HCEC 1CT (cell line): ENCODE data around the gene PLPP2.

ENCODE experiments used
- DNase-seq: peaks from one replicate; pipeline ENCODE4 v3.0.0-alpha.2; 2017

The PLPP2 gene

DNA sequence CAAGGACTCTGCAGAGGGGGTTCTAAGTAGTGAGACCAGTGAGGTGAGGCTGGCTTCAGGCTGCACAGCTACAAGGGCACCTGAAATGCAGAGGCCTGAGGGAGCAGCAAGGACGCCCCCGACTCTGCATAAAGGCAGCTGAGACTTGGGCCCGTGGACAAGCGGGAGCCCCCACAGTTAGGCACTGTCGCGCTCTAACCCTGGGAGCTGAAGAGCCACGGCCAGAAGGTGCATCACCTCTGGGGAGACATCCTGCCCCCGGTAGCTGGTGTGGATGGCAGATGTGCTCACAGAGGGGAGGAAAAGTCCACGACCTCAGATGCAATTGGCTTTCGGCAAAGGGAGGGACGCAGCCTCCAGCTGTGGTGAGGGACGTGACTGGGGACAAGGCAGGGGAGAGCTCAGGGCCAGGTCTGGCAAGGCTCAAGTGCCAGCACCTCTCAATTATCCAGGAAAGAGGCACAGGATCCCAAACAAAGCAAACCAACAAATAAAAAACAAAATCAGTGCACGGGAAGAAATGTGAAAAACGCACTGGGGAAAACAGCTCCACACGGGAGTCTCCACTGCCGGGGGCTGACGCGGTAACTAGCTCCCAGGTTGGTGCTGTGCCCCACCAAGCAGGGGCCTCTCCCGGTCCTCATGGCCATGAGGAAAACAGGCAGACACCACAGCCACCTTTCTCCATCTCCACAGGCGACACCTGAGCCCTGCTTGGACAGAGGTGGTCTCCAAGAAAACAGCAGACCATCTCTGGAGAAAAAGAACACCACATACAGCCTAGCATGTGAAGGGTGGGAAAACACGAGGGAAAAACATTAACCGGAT is 23.0 kb upstream of the PLPP2 start:
- DNase-seq = no peak

DNA sequence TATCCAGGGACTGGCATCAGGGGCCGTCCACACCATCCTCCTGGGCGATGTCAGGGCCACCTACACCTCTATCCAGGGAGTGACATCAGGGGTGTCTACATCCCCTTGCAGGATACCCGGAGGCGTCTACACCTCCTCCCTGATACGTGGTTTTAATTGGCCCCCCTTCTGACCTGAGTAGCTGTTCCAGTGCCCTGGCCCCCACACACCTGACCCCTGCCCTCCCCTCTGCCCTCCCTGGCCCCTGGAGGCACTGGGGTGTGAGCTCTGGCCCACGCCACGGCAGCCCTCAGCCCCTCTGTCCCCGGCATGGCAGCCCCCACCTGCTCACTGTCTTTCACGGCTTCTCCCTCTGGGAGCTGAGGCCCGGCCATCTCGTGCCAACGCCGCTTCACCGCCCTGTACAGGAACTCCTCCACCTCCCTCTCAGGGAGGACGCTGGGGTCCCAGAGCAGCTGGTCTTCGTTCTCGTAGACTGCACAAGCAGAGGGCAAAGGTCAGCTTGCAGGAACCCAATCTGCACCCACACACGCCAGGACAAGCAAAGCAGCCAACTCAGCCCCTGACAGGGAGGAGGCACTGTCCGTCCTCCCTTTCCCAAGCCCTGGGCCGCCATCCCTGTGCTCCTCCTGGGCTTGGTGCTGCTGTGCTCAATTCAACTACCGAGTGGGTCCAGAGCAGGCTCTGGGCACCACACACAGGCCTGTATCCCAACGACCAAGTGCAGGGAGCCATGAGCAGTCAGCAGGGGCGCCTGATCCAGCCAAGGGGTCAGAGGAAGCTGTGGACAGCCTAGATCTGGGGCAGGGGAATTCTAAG is 22.2 kb upstream of the PLPP2 start:
- DNase-seq = no peak

DNA sequence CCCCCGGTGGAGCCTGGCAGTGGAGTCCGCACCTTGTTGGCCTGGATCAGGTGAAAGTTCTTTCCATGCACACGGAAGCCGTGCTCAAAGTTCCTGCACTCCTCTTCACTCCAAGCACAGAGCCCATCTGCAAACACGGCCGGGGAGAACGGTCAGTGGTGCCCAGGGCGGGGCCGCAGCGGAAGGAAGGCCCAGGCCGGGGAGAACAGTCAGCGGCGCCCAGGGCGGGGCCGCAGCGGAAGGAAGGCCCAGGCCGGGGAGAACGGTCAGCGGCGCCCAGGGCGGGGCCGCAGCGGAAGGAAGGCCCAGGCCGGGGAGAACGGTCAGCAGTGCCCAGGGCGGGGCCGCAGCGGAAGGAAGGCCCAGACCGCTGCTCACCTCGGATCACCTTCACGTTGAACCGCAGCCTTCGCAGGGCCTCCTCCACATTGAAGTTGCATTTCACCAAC is 20.6 kb upstream of the PLPP2 start:
- no peak for DNase-seq

DNA sequence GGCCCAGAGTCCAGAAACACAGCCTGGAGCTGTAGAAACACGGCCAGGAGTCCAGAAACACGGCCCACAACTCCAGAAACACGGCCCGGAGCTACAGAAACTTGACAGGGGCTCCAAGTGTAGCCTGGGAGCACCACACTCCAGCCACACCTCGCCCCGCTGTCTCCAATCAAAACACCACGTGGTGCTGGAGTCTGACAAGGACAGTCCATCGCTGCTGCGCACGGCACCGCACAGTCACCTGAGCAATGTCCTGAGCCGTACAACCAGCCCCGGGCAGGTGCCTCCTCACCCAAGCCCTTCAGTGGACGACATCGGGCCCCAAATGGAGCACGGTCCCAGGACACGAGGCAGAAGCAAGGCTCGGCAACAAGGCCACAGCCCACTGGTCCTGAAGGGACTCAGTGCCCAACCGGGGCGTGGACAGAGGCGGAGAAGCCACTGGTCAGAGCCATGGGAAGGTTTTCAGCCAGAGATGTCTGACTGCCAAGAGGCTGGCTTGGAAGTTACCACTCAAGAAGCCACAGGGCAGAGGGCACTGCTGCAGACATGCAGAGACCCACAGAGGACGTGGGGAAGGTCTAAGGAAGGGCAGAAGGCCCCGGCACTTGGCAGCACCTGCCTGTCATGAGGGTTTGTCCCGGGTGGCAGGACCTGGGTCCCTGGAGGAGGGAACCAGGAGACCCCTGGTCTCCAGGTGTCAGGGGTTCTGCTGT is 19.7 kb upstream of the PLPP2 start:
- DNase-seq = no peak

DNA sequence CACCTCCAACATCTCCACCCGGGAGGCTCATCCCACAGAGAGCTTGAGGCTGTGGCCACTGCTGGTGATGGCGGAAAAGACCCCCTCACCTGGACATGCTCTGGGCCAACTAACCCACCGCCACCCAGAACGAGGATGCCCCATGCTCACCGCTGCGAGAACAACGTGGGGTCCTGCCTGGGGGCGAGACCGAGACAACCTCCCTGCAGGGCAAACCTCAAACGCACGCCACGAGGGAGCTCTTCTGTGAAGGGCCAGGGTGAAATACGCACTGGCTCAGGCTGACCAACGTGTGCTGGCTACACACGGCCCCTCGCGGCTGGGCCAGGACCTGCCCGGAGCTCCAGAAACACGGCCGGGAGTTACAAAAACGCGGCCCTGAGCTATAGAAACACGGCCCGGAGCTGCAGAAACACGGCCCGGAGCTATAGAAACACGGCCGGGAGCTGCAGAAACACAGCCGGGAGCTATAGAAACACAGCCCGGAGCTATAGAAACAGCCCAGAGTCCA is 19.0 kb upstream of the PLPP2 start:
- DNase-seq = no peak

DNA sequence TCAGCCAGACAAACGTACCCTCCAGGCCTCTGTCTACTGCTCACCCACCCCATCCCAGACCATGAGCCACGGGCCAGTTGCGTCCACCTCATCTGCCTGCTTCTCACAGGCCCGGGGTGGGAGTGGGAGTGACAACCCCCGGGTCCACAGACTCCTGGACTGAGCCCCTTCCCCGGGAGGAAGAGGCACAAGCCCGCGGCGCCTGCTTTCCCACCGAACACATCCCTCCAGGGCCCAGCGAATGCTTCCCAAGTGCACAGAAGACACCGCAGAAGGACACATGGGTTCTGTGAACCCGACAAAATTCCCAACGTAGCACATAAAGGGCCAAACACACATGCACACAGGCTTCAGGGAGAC is 18.0 kb upstream of the PLPP2 start:
- no peak for DNase-seq

DNA sequence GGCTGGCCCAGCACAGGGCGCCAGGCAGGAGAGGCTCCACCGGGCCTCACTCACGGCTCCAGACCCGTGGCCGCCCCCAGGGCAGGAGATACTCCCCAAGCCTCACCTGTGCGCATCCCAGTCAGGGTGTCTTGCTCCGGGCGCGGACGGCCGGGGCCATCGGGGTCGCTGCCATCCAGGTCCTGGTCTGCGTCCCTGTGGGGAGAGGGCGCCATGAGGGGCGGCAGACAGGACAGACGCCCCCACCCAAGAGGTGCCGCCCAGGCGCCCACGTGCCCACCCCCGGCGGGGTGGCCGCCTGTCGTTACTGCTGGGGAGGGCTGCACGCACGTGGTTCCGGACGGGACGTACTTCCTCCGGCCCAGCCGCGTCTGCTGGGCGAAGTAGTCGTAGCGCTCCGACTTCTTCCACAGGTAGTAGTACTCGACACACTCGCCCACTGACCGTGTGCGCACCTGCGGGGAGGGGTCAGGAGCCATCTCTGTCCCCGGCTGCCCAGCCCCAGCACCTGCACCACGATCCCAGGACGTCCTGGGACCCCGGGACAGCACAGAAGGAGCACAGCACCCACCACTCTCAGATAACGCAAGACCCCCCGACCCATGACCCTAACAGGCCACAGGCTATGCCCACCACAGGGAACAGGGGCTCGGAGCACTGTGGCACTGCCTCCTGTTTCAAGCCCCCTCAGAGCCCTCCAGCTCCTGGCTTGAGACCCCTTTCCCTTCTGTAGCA is 17.4 kb upstream of the PLPP2 start:
- no peak for DNase-seq

DNA sequence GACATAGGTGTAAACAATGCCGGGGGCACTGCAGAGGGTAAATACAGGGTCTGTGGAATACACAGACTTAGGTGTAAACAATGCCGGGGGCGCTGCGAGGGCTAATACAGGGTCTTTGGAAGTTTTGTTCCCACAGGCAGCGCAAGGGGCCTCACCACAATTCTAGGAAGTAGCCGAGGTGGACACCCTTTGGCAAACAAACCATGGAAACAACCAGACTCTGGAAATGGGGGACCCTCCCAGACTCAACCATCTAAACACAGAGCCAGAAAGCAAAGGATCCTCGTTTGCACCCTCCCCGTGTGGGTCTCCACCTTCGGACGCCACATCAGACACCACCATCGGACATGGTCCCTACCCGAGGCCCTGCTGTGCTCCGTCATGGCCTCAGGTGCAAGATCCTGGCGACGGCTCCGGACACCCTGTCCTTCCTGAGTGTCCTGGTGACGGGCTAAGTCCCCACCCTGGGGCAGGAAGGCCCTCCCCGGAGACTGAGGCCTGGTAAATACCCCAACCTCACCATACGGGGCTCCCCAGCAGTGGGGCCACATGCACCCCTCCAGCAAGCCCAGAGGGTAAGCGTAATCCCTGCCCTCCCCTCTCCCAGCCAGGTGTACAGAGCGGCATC is 16.7 kb upstream of the PLPP2 start:
- DNase-seq = no peak

DNA sequence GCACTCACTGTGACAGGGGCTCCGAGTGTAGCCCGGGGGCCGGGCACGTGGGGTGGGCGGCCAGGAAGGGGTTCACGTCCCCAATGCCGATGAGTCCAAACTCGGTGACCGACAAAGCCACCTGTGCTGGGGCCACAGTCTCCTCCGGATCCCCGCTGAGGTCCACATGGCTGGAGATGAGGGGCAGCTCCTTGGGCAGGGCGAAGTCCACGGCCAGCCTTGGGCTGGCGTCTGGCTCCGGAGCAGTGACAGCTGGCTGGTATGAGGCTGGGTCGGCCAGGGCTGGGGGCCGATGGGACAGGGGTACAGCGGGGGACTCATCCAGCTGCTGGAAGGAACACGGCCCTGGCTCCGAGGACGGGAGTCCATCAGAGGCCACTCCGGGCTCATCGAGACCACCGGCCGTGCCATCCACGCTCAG is 15.9 kb upstream of the PLPP2 start:
- no peak for DNase-seq

DNA sequence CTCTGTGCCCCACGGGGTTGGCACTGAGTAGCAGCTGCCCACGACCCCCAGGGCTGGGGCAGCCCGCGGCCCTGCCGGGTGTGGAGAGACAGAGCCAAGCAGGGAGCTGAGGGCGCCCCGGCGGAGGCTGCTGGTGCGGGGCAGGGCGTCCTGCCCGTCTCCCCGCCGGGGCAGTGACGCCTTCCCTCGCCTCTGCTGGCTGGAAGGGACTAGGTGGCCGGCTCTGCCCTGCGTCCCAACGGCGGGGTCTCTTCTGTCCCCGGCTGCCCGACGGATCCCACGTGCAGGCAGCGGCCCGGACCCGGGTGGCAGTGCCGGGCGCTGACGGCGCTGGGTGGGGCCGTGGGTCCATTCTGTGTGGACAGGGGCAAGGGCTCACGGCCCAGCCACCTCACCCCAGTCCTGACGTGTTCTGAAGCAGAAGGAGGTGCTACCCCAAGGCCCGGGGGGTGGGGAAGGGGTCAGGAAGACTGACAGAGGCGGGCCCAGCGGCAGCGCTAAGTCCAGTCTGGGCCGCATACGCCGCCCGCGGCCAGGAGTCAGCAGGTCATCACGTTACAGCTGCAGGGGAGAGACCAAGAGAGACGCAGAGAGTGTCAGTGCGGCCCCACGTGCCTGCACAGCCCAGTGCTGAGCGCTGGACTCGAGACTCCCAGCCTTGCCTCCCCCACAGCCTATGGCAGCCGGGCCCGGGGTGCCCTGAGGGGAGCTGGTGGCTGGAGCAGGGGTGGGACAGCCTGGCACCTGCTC is 15.1 kb upstream of the PLPP2 start:
- no peak for DNase-seq

DNA sequence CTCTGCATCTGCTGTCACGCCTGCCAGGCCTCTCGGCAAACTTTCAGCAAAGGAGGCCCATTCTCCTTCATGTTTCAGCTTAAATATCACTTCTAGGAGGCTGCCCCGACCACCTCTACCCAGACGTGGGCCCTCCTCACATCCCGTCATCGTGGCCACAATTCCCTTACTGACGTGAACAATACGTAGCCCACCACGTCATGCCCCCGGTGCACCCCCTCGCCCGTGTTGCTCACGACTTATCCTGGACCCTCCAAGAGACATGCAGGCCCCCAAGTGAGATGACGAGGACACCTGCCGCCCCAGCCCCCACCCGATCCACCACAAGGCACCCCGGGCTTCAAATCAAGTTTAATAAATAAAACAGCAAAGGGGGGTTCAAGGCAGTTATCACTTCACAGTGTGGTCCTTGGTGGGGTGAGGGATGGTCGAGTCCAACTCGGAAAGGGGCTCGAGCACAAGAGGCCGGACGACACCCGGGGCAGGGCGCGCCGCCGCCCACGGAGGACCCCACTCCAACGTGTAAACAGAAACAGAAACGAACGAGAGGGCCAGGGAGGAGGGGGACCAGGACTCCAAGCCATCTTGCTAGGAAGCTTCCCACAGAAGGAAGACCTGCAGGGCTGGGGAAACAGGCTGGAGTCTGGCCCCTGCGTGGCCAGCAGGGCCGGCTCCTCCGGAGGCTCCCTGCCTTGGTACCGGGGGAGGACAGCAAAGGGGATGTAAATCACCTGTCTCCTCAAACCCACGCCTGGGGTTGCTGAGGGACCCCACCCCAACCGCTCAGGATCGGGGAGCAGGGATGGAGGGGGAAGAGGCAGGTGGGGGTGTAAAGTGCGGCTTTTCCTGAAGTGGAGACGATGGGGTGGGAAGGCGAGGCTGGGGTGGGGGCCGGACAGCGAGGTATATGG is 14.3 kb upstream of the PLPP2 start:
- no peak for DNase-seq

DNA sequence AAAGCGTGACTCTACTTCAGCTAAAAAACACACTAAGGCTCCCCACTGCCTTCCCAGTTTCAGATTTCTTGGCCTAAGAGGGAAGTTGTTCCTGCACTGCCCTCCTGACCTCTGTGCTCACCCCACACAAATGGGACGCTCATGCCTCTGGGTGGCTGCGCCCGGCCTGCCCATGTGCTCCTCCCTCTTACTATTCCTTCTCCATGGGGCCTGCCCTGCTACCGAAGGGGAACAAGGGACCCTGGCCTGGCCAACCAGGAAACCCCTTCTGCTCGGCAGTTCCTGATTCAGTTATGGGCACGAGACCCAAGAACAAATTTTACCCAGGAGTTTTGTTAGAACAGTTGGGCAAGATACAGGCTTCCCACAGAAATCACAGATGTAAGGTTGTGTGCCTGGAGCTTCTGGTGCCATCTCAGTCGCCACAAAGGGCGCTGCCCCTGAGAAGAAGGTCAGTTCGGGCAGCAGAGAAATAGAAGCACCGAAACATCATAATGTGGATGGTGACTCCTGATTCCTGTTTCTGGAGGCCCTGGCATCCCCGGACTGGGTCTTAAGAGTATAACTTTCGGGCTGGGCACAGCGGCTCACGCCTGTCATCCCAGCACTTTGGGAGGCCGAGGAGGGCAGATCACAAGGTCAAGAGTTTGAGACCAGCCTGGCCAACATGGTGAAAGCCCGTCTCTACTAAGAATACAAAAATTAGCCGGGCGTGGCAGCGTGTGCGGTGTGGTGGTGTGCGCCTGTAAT is 5.4 kb upstream of the PLPP2 start:
- DNase-seq = no peak

DNA sequence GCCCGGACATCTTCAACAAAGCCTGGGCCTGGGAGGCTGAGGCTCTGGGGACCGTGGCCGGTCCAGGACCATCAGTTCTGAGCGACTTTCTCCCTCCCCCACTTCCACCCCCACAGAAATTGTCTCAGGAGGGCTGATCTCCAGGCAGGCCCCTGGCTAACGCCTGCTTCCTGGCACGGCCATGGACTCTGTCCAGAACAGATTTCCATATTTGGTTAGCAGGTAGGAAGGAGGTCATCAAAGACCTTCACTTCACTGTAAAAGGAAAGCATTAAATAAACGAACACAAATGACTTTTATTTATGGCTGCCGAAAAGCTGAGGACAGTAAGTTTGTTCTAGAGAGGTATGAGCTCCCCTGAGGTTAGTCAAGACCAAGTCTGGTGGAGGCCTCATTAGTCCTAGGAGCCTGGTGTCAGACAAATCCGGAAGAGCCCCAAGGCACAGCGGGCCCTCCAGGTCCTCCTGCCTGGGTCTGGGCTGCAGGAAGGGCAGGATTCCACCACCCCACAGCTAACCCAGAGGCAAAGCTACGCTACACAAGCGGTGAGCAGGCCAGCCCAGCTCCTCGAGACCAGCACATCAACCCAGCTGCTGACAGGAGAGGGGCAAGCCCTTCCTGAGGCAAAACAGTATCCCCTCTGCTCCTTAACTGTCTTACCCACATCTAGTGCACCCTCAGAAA is 4.6 kb upstream of the PLPP2 start:
- no peak for DNase-seq

DNA sequence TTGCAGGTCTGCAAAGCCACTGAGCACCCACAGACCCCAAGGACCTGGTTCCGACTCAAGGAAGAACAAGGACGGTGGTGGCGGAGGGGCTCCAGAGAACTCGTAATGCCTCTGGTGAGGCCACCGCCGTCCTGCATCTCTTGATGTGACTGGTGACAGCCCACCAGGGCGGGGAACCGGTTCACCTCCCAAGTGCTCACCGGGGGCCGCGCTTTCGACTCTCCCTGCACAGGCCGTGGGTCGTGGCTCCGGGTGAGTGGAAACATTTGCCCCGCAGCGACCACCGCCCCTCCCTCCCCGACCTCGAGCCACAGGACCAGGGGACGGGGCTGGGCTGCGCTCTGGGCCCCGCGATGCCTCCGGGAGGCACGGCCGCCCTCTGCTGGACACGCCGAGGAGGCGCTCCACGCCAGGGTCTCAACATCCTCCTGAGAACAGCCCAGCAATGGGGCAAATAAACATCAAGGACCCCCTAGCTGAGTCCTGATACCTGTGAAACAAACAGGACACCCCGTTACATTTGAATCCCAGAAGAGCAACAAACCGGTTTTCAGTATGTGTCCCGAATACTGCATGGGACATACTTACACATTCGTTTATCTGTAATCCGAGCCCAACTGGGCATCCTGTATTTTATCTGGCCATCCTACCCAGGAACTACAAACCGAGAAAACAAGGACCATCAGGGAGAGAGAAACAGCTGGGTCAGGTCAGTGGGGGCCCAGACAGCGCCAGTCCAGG is 3.9 kb upstream of the PLPP2 start:
- DNase-seq = no peak

DNA sequence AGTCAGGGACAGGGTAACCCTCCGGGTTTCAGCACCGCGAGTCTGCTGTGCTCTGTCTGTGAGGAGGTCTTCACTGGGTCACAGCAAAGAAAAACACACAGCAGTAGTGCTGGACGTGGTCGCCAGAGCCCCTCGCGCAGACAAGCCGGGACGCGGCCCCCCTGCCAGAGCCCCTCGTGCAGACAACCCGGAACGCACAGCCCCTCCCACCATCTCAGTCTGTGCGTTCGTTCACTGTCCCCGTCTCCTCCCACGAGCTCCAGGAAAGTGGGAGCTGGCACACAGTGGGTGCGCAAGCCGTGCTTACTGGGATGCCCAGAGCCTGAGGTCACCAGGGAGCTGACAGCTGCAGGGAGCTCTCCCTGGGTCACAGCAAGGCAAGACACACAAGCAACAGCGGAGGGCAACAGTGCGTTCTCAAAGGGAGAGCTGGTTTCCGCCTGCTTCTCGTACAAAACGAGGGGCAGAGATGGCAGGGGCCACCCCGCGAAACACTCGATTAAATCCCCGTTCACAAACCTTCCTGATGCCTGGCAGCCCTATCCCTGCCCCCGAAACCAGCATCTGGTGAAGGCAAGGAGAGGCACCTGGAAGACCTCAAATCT is 3.2 kb upstream of the PLPP2 start:
- no peak for DNase-seq

DNA sequence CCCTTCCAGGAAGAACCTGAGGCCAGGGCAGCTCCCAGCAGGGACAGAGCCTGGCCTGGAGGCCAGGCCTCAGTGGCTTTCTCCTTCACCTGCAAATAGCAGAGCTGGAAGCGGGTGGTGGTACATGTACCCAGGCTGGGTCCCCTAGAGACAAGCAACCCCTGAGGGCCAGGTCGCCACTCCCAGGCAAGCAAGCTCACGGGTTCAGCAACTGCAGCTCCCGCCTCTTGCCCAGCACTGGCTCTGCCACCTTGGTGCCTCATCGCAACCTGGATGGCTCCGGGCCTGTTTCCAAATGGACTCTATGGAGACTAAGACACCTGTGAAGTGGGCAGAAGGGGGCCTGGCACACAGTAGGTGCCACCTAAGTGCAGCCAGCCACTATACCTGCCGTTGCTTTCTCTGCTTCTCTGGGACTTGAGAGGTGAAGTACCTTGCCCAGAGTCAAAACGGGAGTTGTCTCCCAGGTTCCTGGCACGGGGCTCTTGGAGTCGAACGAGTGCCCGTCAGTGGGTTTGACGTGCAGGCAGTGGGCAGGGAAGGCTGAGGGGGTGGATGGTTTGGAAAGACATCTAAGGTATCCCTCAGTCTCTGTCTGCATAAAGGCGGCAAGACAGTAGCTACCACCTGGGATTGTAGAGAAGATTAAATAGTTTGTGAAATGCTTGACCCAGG is 2.4 kb upstream of the PLPP2 start:
- no peak for DNase-seq

DNA sequence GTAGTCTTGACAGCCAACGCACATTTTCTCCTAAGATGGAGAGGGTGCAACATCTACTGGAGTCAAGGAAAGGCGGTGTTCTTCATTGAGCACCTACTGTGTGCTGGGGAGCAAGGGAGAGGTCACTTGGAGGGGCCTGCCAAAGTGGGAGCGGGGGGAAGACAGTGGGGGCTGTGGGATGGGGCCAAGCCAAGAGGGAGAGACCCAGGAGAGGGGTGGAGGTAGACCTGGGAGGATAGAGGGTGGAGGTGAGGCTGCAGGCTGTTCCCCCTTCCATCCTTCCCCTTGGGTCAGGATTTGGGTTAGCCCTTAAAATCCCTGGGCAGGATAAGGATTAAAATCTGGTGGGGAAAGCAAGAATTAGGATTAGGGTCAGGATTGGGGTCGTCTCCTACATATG is 1.7 kb upstream of the PLPP2 start:
- DNase-seq = no peak
